NOMO-1 treated with DMSO at 0.1 percent for 48 hours (cell line): Measurements from ENCODE around the gene MRPL34.

Source experiments
- DNase-seq: peaks from one replicate; lab custom pipeline; 2025; ENCODE audit not compliant: unreplicated experiment; lab: John Stamatoyannopoulos, UW

The MRPL34 gene

GRCh38 chr19:17309198-17309964 is 3.7 kb downstream of the MRPL34 start, which contains the start of gene DDA1:
Gene DDA1, plus strand, starts transcription at chr19:17309563. Its CDS starts 92 bp downstream, at chr19:17309655.
- peak; percentile 100 for DNase-seq

- no peak for DNase-seq
Observed at GRCh38 chr19:17309965-17310461, 4.3 kb downstream of the MRPL34 start.

- DNase-seq: no peak
Observed at GRCh38 chr19:17311455-17312188, 6.0 kb downstream of the MRPL34 start.

GRCh38 chr19:17312189-17313113 is 6.8 kb downstream of the MRPL34 start:
- DNase-seq: no peak

- no peak for DNase-seq
Observed at GRCh38 chr19:17314007-17314593, 8.4 kb downstream of the MRPL34 start.

- DNase-seq: no peak
Observed at GRCh38 chr19:17318966-17319365, 13.3 kb downstream of the MRPL34 start.

- DNase-seq: no peak
Observed at GRCh38 chr19:17319473-17320238, 14.0 kb downstream of the MRPL34 start.

GRCh38 chr19:17320435-17320834 is 14.8 kb downstream of the MRPL34 start:
- no peak for DNase-seq

- no peak for DNase-seq
Observed at GRCh38 chr19:17321655-17322489, 16.2 kb downstream of the MRPL34 start.

GRCh38 chr19:17322854-17323253 is 17.2 kb downstream of the MRPL34 start:
- DNase-seq: no peak

- DNase-seq: no peak
Observed at GRCh38 chr19:17323300-17323963, 17.8 kb downstream of the MRPL34 start.

- DNase-seq: no peak
Observed at GRCh38 chr19:17323964-17324332, 18.3 kb downstream of the MRPL34 start.

- no peak for DNase-seq
Observed at GRCh38 chr19:17324357-17325114, 18.9 kb downstream of the MRPL34 start.

GRCh38 chr19:17325133-17325532 is 19.5 kb downstream of the MRPL34 start:
- DNase-seq: no peak

- DNase-seq: no peak
Observed at GRCh38 chr19:17325881-17326594, 20.4 kb downstream of the MRPL34 start.

- no peak for DNase-seq
Observed at GRCh38 chr19:17326595-17326966, 20.9 kb downstream of the MRPL34 start.

- no peak for DNase-seq
Observed at GRCh38 chr19:17327068-17327653, 21.5 kb downstream of the MRPL34 start.
